ENCODE data around the gene CFAP157. TPM values are rescaled to one million over a fixed set of nuclear protein-coding genes. Genes with fewer than 3 reads are reported as not detected.

Gene CFAP157
- total RNA-seq, 1 donor from 2014 or later, result not detected

GRCh38 chr9:127714951-127715469 lies 8.2 kb downstream of the CFAP157 start:
- DNase-seq (ENCODE audit: low read depth in 2 of 2), result peak in 1 of 2 donors; percentile 25

- peak; percentile 85 to 96 for DNase-seq (ENCODE audit: low read depth in 2 of 2)
These were observed 8.9 kb downstream of the CFAP157 start, which contains the start of the genes PTRH1 and TTC16 for GRCh38 chr9:127715470-127716337. PTRH1 (minus strand) TSS chr9:127715663; CDS start chr9:127715639, 24 bp downstream. TTC16 (plus strand) TSS chr9:127716079; CDS start chr9:127716146, 67 bp downstream.

GRCh38 chr9:127716412-127716811 lies 9.6 kb downstream of the CFAP157 start:
- DNase-seq (ENCODE audit: low read depth in 2 of 2), result no peak

- DNase-seq (ENCODE audit: low read depth in 2 of 2), result no peak
These were observed 11.0 kb downstream of the CFAP157 start for GRCh38 chr9:127717766-127718165.

GRCh38 chr9:127720031-127720864 lies 13.5 kb downstream of the CFAP157 start:
- DNase-seq (ENCODE audit: low read depth in 2 of 2), result no peak

- no peak for DNase-seq (ENCODE audit: low read depth in 2 of 2)
These were observed 14.1 kb downstream of the CFAP157 start for GRCh38 chr9:127720865-127721227.

- no peak for DNase-seq (ENCODE audit: low read depth in 2 of 2)
These were observed 14.6 kb downstream of the CFAP157 start for GRCh38 chr9:127721391-127721821.

GRCh38 chr9:127722055-127722745 lies 15.4 kb downstream of the CFAP157 start:
- no peak for DNase-seq (ENCODE audit: low read depth in 2 of 2)

- no peak for DNase-seq (ENCODE audit: low read depth in 2 of 2)
These were observed 16.2 kb downstream of the CFAP157 start for GRCh38 chr9:127723013-127723412.

GRCh38 chr9:127723444-127723843 lies 16.7 kb downstream of the CFAP157 start:
- DNase-seq (ENCODE audit: low read depth in 2 of 2), result no peak

GRCh38 chr9:127724012-127724411 lies 17.2 kb downstream of the CFAP157 start:
- DNase-seq (ENCODE audit: low read depth in 2 of 2), result no peak

- no peak for DNase-seq (ENCODE audit: low read depth in 2 of 2)
These were observed 20.1 kb downstream of the CFAP157 start for GRCh38 chr9:127726871-127727270.

- DNase-seq (ENCODE audit: low read depth in 2 of 2), result no peak
These were observed 22.0 kb downstream of the CFAP157 start for GRCh38 chr9:127728808-127729207.

- no peak for DNase-seq (ENCODE audit: low read depth in 2 of 2)
These were observed 22.9 kb downstream of the CFAP157 start for GRCh38 chr9:127729522-127730256.

GRCh38 chr9:127730262-127730661 lies 23.5 kb downstream of the CFAP157 start:
- DNase-seq (ENCODE audit: low read depth in 2 of 2), result no peak

- DNase-seq (ENCODE audit: low read depth in 2 of 2), result no peak
These were observed 24.1 kb downstream of the CFAP157 start for GRCh38 chr9:127730799-127731410.

GRCh38 chr9:127731938-127732337 lies 25.1 kb downstream of the CFAP157 start:
- DNase-seq (ENCODE audit: low read depth in 2 of 2), result no peak

- DNase-seq (ENCODE audit: low read depth in 2 of 2), result no peak
These were observed 25.7 kb downstream of the CFAP157 start for GRCh38 chr9:127732444-127732843.

- no peak for DNase-seq (ENCODE audit: low read depth in 2 of 2)
These were observed 26.8 kb downstream of the CFAP157 start for GRCh38 chr9:127733614-127734013.

- no peak for DNase-seq (ENCODE audit: low read depth in 2 of 2)
These were observed 27.5 kb downstream of the CFAP157 start for GRCh38 chr9:127734247-127734746.
